ENCODE results near the gene PRKAR1B. TPM values are rescaled to one million over a fixed set of nuclear protein-coding genes. Genes with fewer than 3 reads are reported as not detected.

PRKAR1B gene
- total and polyA plus RNA-seq, 10 of the 15 experiments (the other 5 are each of a cell fraction or from before 2014, with no cell fraction given), result 1.4 to 45.6 (median 19.3) TPM

- TF ChIP-seq ZNF384 (IDR thresholded peaks at IDR 0.05; ENCODE audit: borderline replicate concordance, low read depth, low read length), result no peak
- TF ChIP-seq RELB (IDR thresholded peaks at IDR 0.05; ENCODE audit: low read depth), result no peak
Measured at GRCh38 chr7:509426-510130, 217.5 kb downstream of the PRKAR1B start (continued).

- Histone ChIP-seq H3K27ac (ENCODE audit: control insufficient read depth, insufficient read depth) (no peak overlapping the region), H3K36me3 (ENCODE audit: control insufficient read depth in 2 of 2, insufficient read depth in 2 of 2, low read length in 1 of 2) (no peaks in the 10 kb centered on the region; a peak in 2 of 4 replicates), H3K9me3 (replicated peaks; ENCODE audit: control insufficient read depth, insufficient read depth, low read length) (no peaks in the 10 kb centered on the region), H3K4me2 (ENCODE audit: control insufficient read depth, insufficient read depth) (no peak overlapping the region), H2AFZ (ENCODE audit: control insufficient read depth, low read depth, low read length) (no peak overlapping the region), H3K4me1 (ENCODE audit: control insufficient read depth, insufficient read depth, low read length) (no peaks in the 10 kb centered on the region), H3K27me3 (replicated peaks in 1 of 2; ENCODE audit: control insufficient read depth in 2 of 2, insufficient read depth in 2 of 2, low read length in 1 of 2) (no peaks in the 10 kb centered on the region), H3K79me2 (ENCODE audit: control insufficient read depth, insufficient read depth, low read length) (no peaks in the 10 kb centered on the region), H4K20me1 (ENCODE audit: control insufficient read depth, insufficient read depth) (no peaks in the 10 kb centered on the region), H3K4me3 (no peak overlapping the region), H3K9ac (ENCODE audit: control insufficient read depth, insufficient read depth, low read length) (no peak overlapping the region)
- in situ Hi-C loops (cut with MboI) (no loop called here), intact Hi-C loops (cut with micrococcal nuclease; ENCODE audit: unreplicated experiment) (no loop called here)
- WGBS (ENCODE audit: insufficient coverage, insufficient replicate concordance, low lambda C conversion rate, missing lambda C conversion rate), result 79% methylated on average over 12 of the region's 12 CpGs
- SMC1A ChIA-PET (ENCODE audit: uncharacterized antibody, unreplicated experiment), result no interaction called here
- CTCF ChIA-PET, result no interaction called here
- no peak for ATAC-seq
- TF ChIP-seq ATF7 (IDR thresholded peaks at IDR 0.05; ENCODE audit: low read depth), result no peak
- no peak for TF ChIP-seq NFXL1 (IDR thresholded peaks at IDR 0.05; ENCODE audit: borderline replicate concordance)
- BruUV-seq (replicated peaks), result no TSS peak
- POLR2A ChIA-PET, result no interaction called here
- FAIRE-seq, result no peak
- no peak for DNase-seq (ENCODE audit: low read depth, low spot score)
- RAD21 ChIA-PET (ENCODE audit: unreplicated experiment), result no interaction called here
Measured at GRCh38 chr7:508461-509170, 218.5 kb downstream of the PRKAR1B start.

Measured in GM12878 (cell line).